ENCODE measurements around the gene GPX7. TPM values are rescaled to one million over a fixed set of nuclear protein-coding genes. Genes with fewer than 3 reads are reported as not detected.

The GPX7 gene
- total RNA-seq, 1 experiment from 2014 or later, result 0.07 TPM

GRCh38 chr1:52627028-52627427 lies 24.9 kb downstream of the GPX7 start:
- DNase-seq (ENCODE audit: extremely low read depth, low read depth), result no peak

- DNase-seq (ENCODE audit: extremely low read depth, low read depth), result no peak
Measured at GRCh38 chr1:52628614-52629324, 26.6 kb downstream of the GPX7 start.

- DNase-seq (ENCODE audit: extremely low read depth, low read depth), result no peak
Measured at GRCh38 chr1:52629325-52629643, 27.1 kb downstream of the GPX7 start.

GRCh38 chr1:52629667-52630066 lies 27.5 kb downstream of the GPX7 start:
- no peak for DNase-seq (ENCODE audit: extremely low read depth, low read depth)

GRCh38 chr1:52631759-52632331 lies 29.7 kb downstream of the GPX7 start:
- DNase-seq (ENCODE audit: extremely low read depth, low read depth), result no peak

GRCh38 chr1:52632732-52633290 lies 30.6 kb downstream of the GPX7 start, which contains the start of gene SHISAL2A:
SHISAL2A (plus strand) TSS chr1:52633168; CDS start chr1:52633494, 326 bp downstream.
- DNase-seq (ENCODE audit: extremely low read depth, low read depth), result no peak

GRCh38 chr1:52633291-52633754 lies 31.2 kb downstream of the GPX7 start:
- no peak for DNase-seq (ENCODE audit: extremely low read depth, low read depth)

GRCh38 chr1:52634111-52634510 lies 31.9 kb downstream of the GPX7 start:
- DNase-seq (ENCODE audit: extremely low read depth, low read depth), result no peak

GRCh38 chr1:52635321-52636089 lies 33.3 kb downstream of the GPX7 start:
- no peak for DNase-seq (ENCODE audit: extremely low read depth, low read depth)

GRCh38 chr1:52636721-52637695 lies 34.8 kb downstream of the GPX7 start:
- DNase-seq (ENCODE audit: extremely low read depth, low read depth), result no peak

- DNase-seq (ENCODE audit: extremely low read depth, low read depth), result no peak
Measured at GRCh38 chr1:52637946-52638345, 35.8 kb downstream of the GPX7 start.

GRCh38 chr1:52640697-52641096 lies 38.5 kb downstream of the GPX7 start:
- no peak for DNase-seq (ENCODE audit: extremely low read depth, low read depth)

GRCh38 chr1:52641307-52641706 lies 39.1 kb downstream of the GPX7 start:
- no peak for DNase-seq (ENCODE audit: extremely low read depth, low read depth)

- no peak for DNase-seq (ENCODE audit: extremely low read depth, low read depth)
Measured at GRCh38 chr1:52645261-52645660, 43.1 kb downstream of the GPX7 start.

GRCh38 chr1:52651904-52652303 lies 49.7 kb downstream of the GPX7 start:
- DNase-seq (ENCODE audit: extremely low read depth, low read depth), result no peak

GRCh38 chr1:52653207-52653849 lies 51.2 kb downstream of the GPX7 start:
- DNase-seq (ENCODE audit: extremely low read depth, low read depth), result no peak

- DNase-seq (ENCODE audit: extremely low read depth, low read depth), result no peak
Measured at GRCh38 chr1:52654063-52654462, 51.9 kb downstream of the GPX7 start.

GRCh38 chr1:52657702-52658101 lies 55.5 kb downstream of the GPX7 start:
- DNase-seq (ENCODE audit: extremely low read depth, low read depth), result no peak

Data from NCI-H460 (cell line).